NAMALWA (cell line): ENCODE data around the gene PGA4.
"Not testable (repeated sequence)": the region's sequence is repeated elsewhere in the genome, so short reads cannot be mapped to it uniquely, and the experiment has no call there.

ENCODE experiments used
- DNase-seq: peaks from one replicate; pipeline ENCODE4 v3.0.0-alpha.2; 2015; ENCODE audit warnings: low spot score

Gene PGA4

DNA sequence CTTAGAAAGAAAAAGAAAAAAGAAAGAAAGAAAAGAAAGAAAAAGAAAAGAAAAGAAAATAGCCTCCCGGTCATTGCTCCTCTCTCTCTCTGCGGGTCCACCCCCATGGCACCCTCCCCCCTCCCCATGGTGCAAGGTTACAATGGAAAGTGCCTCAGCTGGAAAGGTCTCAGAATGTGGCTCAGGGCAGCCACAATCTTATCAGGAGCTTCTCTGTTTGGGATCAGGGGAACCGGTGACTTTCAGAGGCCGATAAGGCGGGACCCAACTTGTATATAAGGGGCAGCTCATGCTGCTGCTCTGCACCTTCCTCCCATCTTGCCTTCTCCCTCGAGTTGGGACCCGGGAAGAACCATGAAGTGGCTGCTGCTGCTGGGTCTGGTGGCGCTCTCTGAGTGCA, at the start of gene PGA4:
PGA4 (plus strand) TSS at position 301 of the 400 bp plus-strand sequence; CDS start at position 355, 54 bp downstream.
- not testable (repeated sequence) for DNase-seq

GRCh38 chr11:61172356-61172755, 49.8 kb upstream of the PGA4 start:
- no peak for DNase-seq

DNA sequence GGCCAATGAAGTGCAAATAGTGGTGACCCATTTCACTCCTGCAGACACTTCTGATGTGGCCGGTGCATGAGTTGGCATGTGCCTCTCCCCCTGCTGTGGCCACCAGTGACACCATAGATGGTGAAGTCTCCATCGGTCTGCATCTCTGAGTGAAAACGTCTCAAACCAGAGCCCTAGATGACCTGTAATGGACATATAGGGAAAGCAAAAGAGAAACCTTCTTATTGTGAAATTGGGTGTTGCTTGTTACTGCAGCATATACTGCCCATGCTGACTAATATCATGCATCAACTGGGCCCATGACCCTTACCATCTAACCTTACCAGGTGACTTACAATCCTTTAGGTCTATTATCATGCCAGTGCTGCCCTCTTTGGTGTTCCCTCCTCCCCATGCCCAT, 49.3 kb upstream of the PGA4 start:
- no peak for DNase-seq

DNA sequence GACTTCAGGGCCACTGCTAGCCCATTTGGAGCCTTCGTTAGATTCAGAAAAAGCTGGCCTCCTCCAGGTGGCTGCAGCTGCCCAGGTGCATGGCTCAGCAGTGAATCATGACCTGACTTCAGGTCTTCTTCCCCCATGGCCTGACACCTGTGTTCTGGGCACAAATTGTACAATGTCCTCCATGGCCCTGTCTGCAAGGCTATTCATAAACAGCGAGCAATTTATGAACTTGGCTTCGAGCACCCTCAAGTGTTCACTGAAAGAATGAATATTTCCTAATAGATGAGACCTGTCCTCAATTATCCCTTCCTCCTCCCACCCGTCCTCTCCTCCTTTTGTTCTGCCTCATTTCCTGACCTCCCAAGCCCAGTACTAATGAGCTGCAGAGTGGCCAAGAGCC, 48.7 kb upstream of the PGA4 start:
- peak; percentile 30 for DNase-seq

- DNase-seq, result no peak
These were observed 47.9 kb upstream of the PGA4 start for GRCh38 chr11:61174273-61174672.

GRCh38 chr11:61174949-61175348, 47.2 kb upstream of the PGA4 start:
- no peak for DNase-seq

- DNase-seq, result no peak
These were observed 45.7 kb upstream of the PGA4 start for GRCh38 chr11:61176446-61176845.

- not testable (repeated sequence) for DNase-seq
These were observed 41.9 kb upstream of the PGA4 start for GRCh38 chr11:61180205-61180604.

GRCh38 chr11:61181489-61181888, 40.7 kb upstream of the PGA4 start:
- no peak for DNase-seq

GRCh38 chr11:61183645-61184044, 38.5 kb upstream of the PGA4 start:
- DNase-seq, result no peak

DNA sequence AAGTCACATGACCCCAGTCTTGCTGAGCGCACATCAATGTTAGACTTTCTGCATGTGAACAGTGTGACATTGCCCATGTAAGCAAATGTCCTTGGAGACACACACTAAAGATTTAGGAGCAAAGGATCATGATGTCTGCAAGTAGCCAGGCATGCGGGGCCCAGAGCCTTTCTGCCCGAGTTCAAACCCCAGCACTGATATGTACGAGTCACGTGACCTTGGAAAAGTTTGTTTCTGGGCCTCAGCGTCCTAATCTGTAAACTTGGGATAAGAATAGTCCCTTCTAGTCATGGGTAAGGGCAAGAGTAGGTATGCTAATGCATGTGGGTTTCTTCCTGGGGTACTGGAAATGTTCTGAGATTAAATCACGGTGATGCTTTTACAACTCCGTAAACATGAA, 35.6 kb upstream of the PGA4 start:
- DNase-seq, result no peak

DNA sequence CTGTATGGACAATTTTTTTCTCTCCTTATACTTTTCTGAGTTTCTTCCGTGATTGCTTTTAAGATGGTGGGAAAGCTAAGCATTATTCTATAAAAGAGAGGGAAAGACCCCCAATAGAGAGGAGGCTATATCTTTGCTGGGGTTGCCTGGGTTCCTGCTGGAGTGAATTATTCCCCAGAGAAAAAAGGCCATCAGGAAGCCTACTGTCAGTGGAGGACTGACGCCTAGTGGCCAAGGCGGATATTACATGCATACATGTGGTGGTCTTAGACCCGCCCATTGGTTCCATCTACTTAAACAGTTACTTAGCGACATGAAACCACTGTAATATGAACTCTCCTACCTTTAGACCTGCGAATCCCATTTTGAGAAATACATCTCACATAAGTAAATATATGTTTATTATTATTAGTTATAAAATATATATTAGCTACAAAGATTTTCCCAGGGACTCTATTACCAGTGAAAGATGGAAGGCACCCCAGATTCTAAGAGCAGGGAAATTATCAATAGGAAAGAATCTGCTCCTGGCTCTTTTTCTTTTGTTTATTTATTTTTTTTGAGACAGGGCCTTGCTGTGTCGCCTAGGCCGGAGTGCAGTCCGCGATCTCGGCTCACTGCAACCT, 34.5 kb upstream of the PGA4 start:
- DNase-seq, result peak; percentile 88

GRCh38 chr11:61189933-61190332, 32.2 kb upstream of the PGA4 start:
- no peak for DNase-seq

DNA sequence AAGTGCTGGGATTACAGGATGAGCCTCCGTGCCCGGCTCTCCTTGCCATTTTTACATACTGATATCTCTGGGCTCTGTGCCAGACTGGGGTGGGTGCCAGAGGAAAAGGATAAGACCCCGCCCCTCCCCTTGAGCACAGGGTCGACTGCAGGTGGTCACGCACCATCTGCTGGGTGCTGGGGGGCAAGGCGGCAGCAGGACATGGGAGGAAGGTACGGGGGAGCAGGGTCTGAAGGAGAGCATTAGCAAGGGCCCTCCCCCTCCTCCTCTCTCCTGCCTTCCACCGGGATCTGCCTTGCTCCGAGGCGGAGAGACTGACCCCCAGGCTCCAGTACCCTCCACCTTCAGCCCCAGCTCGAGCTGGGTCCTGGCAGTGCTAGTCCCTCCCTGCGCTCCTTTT, 28.6 kb upstream of the PGA4 start:
- DNase-seq, result no peak

DNA sequence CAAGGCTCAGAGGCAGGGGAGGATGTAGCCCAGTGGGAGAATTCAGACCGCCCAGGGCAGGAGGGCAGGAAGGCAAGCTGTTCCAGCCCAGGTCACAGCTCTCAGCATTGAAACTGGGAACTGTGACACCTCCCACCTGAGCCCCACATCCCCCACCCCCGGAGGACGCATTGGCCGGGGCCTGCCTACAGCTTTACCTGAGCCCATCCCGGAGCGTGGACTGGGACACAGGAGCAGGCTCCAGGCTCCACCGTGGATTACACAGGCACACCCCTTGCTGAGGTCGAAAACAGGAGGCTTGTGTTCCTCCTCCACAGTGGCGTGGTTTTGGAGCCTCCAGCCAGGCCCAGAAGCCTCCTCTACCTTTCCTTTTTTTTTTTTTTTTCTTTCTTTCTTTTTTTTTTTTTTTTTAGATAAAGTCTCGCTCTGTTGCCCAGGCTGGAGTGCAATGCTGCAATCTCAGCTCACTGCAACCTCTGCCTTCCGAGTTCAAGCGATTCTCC, 27.9 kb upstream of the PGA4 start:
- DNase-seq, result no peak

GRCh38 chr11:61194981-61195695, 27.0 kb upstream of the PGA4 start:
- DNase-seq, result no peak

GRCh38 chr11:61195719-61196118, 26.4 kb upstream of the PGA4 start:
- no peak for DNase-seq

- DNase-seq, result no peak
These were observed 23.8 kb upstream of the PGA4 start for GRCh38 chr11:61198361-61198760.

GRCh38 chr11:61198948-61199523, 23.1 kb upstream of the PGA4 start:
- DNase-seq, result no peak

- DNase-seq, result no peak
These were observed 20.7 kb upstream of the PGA4 start for GRCh38 chr11:61201476-61201875.

DNA sequence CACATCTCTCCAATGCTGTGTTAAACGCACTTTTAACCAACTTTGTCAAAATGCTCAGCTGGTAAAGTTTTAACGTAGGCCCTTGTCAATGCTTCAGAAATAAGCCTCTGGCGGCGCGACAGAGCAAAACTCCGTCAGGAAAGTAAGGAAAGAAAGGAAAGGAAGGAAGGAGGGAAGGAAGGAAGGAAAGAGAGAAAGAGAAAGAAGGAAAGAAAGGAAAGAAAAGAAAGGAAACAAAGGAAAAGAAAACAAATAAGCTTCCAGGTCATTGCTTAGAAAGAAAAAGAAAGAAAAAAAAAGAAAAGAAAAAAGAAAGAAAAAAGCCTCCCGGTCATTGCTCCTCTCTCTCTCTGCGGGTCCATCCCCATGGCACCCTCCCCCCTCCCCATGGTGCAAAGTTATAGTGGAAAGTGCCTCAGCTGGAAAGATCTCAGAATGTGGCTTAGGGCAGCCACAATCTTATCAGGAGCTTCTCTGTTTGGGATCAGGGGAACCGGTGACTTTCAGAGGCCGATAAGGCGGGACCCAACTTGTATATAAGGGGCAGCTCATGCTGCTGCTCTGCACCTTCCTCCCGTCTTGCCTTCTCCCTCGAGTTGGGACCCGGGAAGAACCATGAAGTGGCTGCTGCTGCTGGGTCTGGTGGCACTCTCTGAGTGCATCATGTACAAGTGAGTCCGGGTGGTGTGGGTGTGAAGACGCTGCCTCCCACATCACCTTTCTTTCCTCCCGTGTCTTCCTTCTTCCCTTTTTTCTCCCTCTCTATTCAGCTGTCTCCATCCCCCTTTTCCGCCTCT, 19.0 kb upstream of the PGA4 start, which contains the start of gene PGA3:
PGA3 (plus strand) TSS at position 566 of the 797 bp plus-strand sequence; CDS start at position 616, 50 bp downstream.
- DNase-seq, result not testable (repeated sequence)

DNA sequence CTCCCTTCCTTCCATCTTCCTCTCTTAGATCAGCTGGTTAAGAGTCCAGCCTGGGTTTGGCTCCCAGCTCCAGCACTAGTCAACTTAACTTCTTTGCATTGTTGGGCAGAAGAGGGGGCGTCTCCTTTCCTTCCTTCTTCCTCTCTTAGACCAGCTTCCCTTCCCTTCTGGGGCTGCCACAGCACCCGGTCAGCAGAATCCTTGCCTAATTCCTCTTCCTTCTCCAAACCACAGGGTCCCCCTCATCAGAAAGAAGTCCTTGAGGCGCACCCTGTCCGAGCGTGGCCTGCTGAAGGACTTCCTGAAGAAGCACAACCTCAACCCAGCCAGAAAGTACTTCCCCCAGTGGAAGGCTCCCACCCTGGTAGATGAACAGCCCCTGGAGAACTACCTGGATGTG, 18.3 kb upstream of the PGA4 start:
- DNase-seq, result not testable (repeated sequence)
